Measurements from ENCODE around the gene MYH13. TPM values are rescaled to one million over a fixed set of nuclear protein-coding genes. Genes with fewer than 3 reads are reported as not detected.

MYH13 gene
- total RNA-seq, 4 donors from 2014 or later: not detected

- TF ChIP-seq EP300 (IDR thresholded peaks at IDR 0.05) (no peak), CTCF (IDR thresholded peaks at IDR 0.05) (no peak), POLR2AphosphoS5 (IDR thresholded peaks at IDR 0.05) (no peak), POLR2A (IDR thresholded peaks at IDR 0.05; ENCODE audit: low read depth) (no peak)
- Histone ChIP-seq H3K27ac (replicated peaks in 1 of 4) (no peak overlapping the region), H3K36me3 (no peaks in the 10 kb centered on the region), H3K9me3 (no peaks in the 10 kb centered on the region), H3K4me1 (no peaks in the 10 kb centered on the region), H3K27me3 (peaks cover 0 to 4% (median 0%) of the 10 kb centered on the region in 4 donors), H3K4me3 (no peak overlapping the region)
- intact Hi-C loops (cut with DNase I): no loop called here
- WGBS: 86% methylated on average over 4 of the region's 4 CpGs
- no peak for DNase-seq (ENCODE audit: extremely low spot score)
Observed at GRCh38 chr17:10304758-10305300, 68.0 kb downstream of the MYH13 start.

GRCh38 chr17:10297691-10298090 lies 75.1 kb downstream of the MYH13 start:
- WGBS: 91% methylated on average over 3 of the region's 3 CpGs
- H3K9me3 ChIP-seq: no peaks in the 10 kb centered on the region
- H3K4me3 ChIP-seq: no peak overlapping the region
- TF ChIP-seq EP300 (IDR thresholded peaks at IDR 0.05): no peak
- TF ChIP-seq CTCF (IDR thresholded peaks at IDR 0.05): no peak
- intact Hi-C loops (cut with DNase I): no loop called here
- H3K4me1 ChIP-seq: no peaks in the 10 kb centered on the region
- no peak overlapping the region for H3K27ac ChIP-seq (replicated peaks in 1 of 4)
- no peaks in the 10 kb centered on the region for H3K27me3 ChIP-seq
- no peak for DNase-seq (ENCODE audit: extremely low spot score)
- H3K36me3 ChIP-seq: no peaks in the 10 kb centered on the region

- Histone ChIP-seq H3K9me3 (no peaks in the 10 kb centered on the region), H3K4me3 (no peak overlapping the region), H3K36me3 (no peaks in the 10 kb centered on the region), H3K27me3 (peaks cover 0 to 16% (median 0%) of the 10 kb centered on the region in 4 donors), H3K27ac (replicated peaks in 1 of 4) (no peak overlapping the region), H3K4me1 (peaks cover 0 to 10% (median 0%) of the 10 kb centered on the region in 4 donors)
- TF ChIP-seq CTCF (IDR thresholded peaks at IDR 0.05): peak; percentile 45 to 60 (median 54)
- TF ChIP-seq POLR2AphosphoS5 (IDR thresholded peaks at IDR 0.05): no peak
- intact Hi-C loops (cut with DNase I): no loop called here
- DNase-seq (ENCODE audit: extremely low spot score): no peak
- 42% methylated on average over 5 of the region's 5 CpGs for WGBS
Observed at GRCh38 chr17:10295728-10296343, 77.0 kb downstream of the MYH13 start.

- DNase-seq (ENCODE audit: extremely low spot score): no peak
- Histone ChIP-seq H3K4me3 (no peak overlapping the region), H3K27me3 (peaks cover 0 to 22% (median 0%) of the 10 kb centered on the region in 4 donors), H3K36me3 (no peaks in the 10 kb centered on the region), H3K9me3 (no peaks in the 10 kb centered on the region), H3K27ac (replicated peaks in 1 of 4) (no peak overlapping the region), H3K4me1 (peaks cover 0 to 17% (median 0%) of the 10 kb centered on the region in 4 donors)
- TF ChIP-seq EP300 (IDR thresholded peaks at IDR 0.05) (no peak), CTCF (IDR thresholded peaks at IDR 0.05) (no peak), POLR2A (IDR thresholded peaks at IDR 0.05; ENCODE audit: low read depth) (no peak), POLR2AphosphoS5 (IDR thresholded peaks at IDR 0.05) (no peak)
- intact Hi-C loops (cut with DNase I): no loop called here
Observed at GRCh38 chr17:10294180-10294579, 78.6 kb downstream of the MYH13 start.
